ENCODE data around the gene CCDC93.
"Not testable (repeated sequence)": the region's sequence is repeated elsewhere in the genome, so short reads cannot be mapped to it uniquely, and the experiment has no call there.

Gene CCDC93

DNA sequence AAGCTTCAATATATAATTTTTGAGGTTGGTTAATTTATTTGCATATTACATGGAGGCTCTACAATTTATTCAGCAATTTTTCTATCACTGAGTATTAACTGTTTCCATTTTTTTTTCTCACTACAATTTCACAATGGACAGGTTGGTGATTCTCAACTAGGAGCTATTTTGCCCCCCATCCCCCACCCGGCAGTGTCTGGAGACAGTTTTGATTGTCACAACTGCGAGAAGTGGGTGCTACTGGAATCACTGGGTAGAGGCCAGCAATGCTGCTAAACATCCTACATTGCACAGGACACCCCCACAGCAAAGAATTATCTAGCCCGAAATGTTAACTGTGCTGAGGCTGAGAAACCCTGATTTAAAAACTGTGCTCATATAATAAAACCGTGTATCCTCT lies 82.6 kb downstream of the CCDC93 start:
- H3K27me3 ChIP-seq (ENCODE audit: control insufficient read depth, insufficient read depth, low read length) = no peaks in the 10 kb centered on the region
- peaks cover 23% of the 10 kb centered on the region for H3K36me3 ChIP-seq (ENCODE audit: control insufficient read depth, insufficient read depth, low read length)
- H3K4me3 ChIP-seq (ENCODE audit: low read depth, low read length) = no peak overlapping the region
- H3K4me1 ChIP-seq (ENCODE audit: control insufficient read depth, insufficient read depth, low read length) = no peaks in the 10 kb centered on the region
- H3K9ac ChIP-seq (ENCODE audit: low read depth, low read length) = no peak overlapping the region
- H3K9me3 ChIP-seq (ENCODE audit: control insufficient read depth, insufficient read depth, low read length) = no peaks in the 10 kb centered on the region

DNA sequence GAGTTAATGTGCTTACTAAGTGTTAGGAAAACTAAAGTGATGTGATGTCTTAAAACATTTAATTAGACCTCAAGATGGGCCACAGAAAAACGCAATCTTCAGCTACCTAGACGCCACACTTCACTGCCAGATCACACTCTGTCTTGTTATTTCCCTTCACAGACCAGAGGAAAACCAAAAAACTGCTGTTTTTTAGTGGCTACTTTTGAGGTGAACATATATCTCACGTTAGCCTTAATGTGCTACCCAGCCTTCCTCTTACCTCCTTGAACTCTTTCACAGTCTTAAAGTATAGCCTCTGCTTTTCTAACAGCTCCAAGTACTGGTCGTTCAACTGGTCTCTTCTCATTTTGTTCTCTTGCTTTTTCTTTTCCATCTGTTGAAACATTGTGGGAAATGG lies 83.1 kb downstream of the CCDC93 start:
- no peaks in the 10 kb centered on the region for H3K27me3 ChIP-seq (ENCODE audit: control insufficient read depth, insufficient read depth, low read length)
- no peak overlapping the region for H3K4me3 ChIP-seq (ENCODE audit: low read depth, low read length)
- H3K4me1 ChIP-seq (ENCODE audit: control insufficient read depth, insufficient read depth, low read length) = no peaks in the 10 kb centered on the region
- no peaks in the 10 kb centered on the region for H3K9me3 ChIP-seq (ENCODE audit: control insufficient read depth, insufficient read depth, low read length)
- no peak overlapping the region for H3K9ac ChIP-seq (ENCODE audit: low read depth, low read length)
- peaks cover 21% of the 10 kb centered on the region for H3K36me3 ChIP-seq (ENCODE audit: control insufficient read depth, insufficient read depth, low read length)

DNA sequence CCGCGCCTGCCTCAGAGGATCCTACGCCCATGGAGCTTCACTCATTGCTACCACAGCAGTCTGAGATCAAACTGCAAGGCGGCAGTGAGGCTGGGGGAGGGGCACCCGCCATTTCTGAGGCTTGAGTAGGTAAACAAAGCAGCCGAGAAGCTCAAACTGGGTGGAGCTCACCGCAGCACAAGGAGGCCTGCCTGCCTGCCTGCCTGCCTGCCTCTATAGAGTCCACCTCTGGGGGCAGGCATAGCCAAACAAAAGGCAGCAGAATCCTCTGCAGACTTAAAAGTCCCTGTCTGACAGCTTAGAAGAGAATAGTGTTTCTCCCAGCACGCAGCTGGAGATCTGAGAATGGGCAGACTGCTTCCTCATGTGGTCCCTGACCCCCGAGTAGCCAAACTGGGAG lies 90.4 kb downstream of the CCDC93 start:
- H3K4me3 ChIP-seq (ENCODE audit: low read depth, low read length); H3K27me3 ChIP-seq (ENCODE audit: control insufficient read depth, insufficient read depth, low read length); H3K4me1 ChIP-seq (ENCODE audit: control insufficient read depth, insufficient read depth, low read length); H3K9me3 ChIP-seq (ENCODE audit: control insufficient read depth, insufficient read depth, low read length); H3K9ac ChIP-seq (ENCODE audit: low read depth, low read length): not testable (repeated sequence)
- peaks cover 17% of the 10 kb centered on the region for H3K36me3 ChIP-seq (ENCODE audit: control insufficient read depth, insufficient read depth, low read length)

DNA sequence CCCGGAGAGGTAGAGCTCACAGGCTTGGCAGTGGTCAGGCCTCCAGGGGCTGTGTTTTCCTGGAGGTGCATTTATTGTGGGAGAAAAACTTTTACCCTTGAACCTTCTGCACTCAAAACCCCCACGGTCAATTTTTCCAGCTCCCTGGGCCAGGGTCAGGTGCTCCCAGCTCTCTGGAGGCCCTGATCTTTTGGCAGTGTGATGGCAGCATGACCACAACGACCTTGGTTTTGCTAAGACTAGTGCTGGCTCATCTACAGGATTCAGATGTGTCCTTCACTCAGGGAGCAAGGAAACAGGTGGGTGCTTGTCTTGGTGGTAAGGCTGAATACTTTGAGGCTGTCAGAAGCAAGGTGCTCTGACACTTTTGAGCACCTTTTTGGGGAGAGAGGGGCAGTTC lies 92.3 kb downstream of the CCDC93 start:
- Histone ChIP-seq H3K4me1 (ENCODE audit: control insufficient read depth, insufficient read depth, low read length) (no peaks in the 10 kb centered on the region), H3K4me3 (ENCODE audit: low read depth, low read length) (no peak overlapping the region), H3K27me3 (ENCODE audit: control insufficient read depth, insufficient read depth, low read length) (no peaks in the 10 kb centered on the region), H3K9ac (ENCODE audit: low read depth, low read length) (no peak overlapping the region), H3K36me3 (ENCODE audit: control insufficient read depth, insufficient read depth, low read length) (peaks cover 17% of the 10 kb centered on the region), H3K9me3 (ENCODE audit: control insufficient read depth, insufficient read depth, low read length) (peaks cover 6% of the 10 kb centered on the region)

DNA sequence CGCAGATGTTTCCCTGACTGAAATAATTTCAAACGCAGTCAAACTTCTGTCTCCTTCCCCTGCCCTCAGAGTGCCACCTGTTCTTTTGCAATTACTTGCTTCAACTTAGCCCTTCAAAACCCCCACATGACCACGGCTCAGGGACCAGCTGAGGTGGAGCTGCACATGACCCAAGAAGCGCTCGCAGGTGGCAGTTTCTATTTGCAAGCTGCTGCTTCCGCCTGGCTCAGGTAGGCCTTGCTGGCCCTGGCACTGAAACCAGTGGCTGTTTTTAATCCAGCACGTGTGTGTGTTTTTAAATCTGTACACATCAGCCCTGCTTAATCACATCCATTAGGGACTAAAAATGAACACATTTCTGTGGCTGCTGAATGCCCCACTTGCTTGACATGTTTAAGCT lies 95.3 kb downstream of the CCDC93 start:
- H3K9ac ChIP-seq (ENCODE audit: low read depth, low read length) = no peak overlapping the region
- H3K27me3 ChIP-seq (ENCODE audit: control insufficient read depth, insufficient read depth, low read length) = no peaks in the 10 kb centered on the region
- H3K9me3 ChIP-seq (ENCODE audit: control insufficient read depth, insufficient read depth, low read length) = peaks cover 6% of the 10 kb centered on the region
- peaks cover 17% of the 10 kb centered on the region for H3K36me3 ChIP-seq (ENCODE audit: control insufficient read depth, insufficient read depth, low read length)
- H3K4me1 ChIP-seq (ENCODE audit: control insufficient read depth, insufficient read depth, low read length) = no peaks in the 10 kb centered on the region
- no peak overlapping the region for H3K4me3 ChIP-seq (ENCODE audit: low read depth, low read length)

DNA sequence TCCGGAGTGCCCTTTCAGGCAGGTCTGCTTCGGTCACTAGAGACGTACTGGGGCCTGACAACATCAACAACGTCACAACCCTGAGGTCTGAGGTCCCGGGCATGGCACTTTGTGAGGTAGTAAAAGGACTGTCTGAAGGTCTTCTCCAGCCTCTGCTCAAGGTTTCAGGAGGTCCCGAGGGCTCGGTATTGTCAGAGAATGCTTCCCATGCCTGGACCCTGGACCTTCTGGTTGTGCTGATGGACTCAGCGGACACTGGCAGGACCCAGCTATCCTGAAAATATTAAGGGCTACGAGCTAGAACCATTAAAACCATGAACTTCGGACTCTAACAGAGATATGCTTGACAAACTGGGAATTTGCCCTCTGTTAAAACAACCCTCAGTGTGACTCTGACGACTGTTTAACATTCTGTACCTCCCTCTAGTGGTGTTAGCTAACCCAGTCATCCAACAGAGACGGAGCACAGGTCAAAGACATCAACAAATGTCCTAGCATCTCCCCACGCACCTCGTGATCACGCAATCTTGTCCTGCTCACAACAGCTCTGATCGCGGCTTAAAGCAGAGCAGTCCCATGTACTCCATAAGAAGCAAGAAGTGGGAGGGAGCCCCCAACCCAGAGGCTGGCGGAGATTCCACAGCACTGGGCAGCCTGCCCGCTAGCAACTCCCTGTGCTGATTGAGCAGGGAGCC lies 96.5 kb downstream of the CCDC93 start:
- H3K4me1 ChIP-seq (ENCODE audit: control insufficient read depth, insufficient read depth, low read length) = no peaks in the 10 kb centered on the region
- no peak overlapping the region for H3K9ac ChIP-seq (ENCODE audit: low read depth, low read length)
- H3K27me3 ChIP-seq (ENCODE audit: control insufficient read depth, insufficient read depth, low read length) = no peaks in the 10 kb centered on the region
- no peaks in the 10 kb centered on the region for H3K9me3 ChIP-seq (ENCODE audit: control insufficient read depth, insufficient read depth, low read length)
- H3K36me3 ChIP-seq (ENCODE audit: control insufficient read depth, insufficient read depth, low read length) = peaks cover 11% of the 10 kb centered on the region
- H3K4me3 ChIP-seq (ENCODE audit: low read depth, low read length) = no peak overlapping the region

DNA sequence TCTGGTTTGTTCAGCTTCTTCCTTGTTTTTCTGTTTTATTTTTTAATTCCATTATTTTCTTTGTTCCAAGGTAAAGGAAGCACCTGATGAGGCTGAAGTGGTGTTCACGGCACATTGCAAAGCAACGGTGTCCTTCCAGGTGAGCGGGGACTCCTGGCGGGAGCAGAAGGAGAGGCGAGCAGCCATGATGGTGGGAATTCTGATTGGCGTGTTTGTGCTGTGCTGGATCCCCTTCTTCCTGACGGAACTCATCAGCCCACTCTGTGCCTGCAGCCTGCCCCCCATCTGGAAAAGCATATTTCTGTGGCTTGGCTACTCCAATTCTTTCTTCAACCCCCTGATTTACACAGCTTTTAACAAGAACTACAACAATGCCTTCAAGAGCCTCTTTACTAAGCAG lies 110.9 kb downstream of the CCDC93 start:
- H3K9me3 ChIP-seq (ENCODE audit: control insufficient read depth, insufficient read depth, low read length) = no peaks in the 10 kb centered on the region
- H3K9ac ChIP-seq (ENCODE audit: low read depth, low read length) = no peak overlapping the region
- no peaks in the 10 kb centered on the region for H3K27me3 ChIP-seq (ENCODE audit: control insufficient read depth, insufficient read depth, low read length)
- no peak overlapping the region for H3K4me3 ChIP-seq (ENCODE audit: low read depth, low read length)
- H3K36me3 ChIP-seq (ENCODE audit: control insufficient read depth, insufficient read depth, low read length) = no peaks in the 10 kb centered on the region
- H3K4me1 ChIP-seq (ENCODE audit: control insufficient read depth, insufficient read depth, low read length) = no peaks in the 10 kb centered on the region

DNA sequence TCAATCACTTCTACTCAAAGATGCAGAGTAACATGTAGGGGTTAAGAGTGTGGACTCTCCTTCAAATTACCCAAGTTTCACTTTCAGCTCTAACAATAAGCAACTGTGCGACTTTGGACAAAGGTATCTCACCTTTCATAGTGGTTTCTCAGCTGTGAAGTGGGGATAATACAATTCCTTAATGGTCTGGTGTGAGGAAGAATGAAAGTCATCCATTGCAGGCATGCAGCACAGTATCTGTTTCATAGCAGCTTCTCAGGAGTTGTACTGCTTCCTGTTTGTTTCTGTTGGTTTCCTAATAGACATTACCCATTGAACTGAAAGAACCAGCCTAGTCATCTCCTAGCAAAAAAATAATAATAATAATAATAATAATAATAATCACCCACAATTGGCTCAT lies 125.0 kb downstream of the CCDC93 start:
- no peaks in the 10 kb centered on the region for H3K36me3 ChIP-seq (ENCODE audit: control insufficient read depth, insufficient read depth, low read length)
- no peaks in the 10 kb centered on the region for H3K27me3 ChIP-seq (ENCODE audit: control insufficient read depth, insufficient read depth, low read length)
- no peaks in the 10 kb centered on the region for H3K9me3 ChIP-seq (ENCODE audit: control insufficient read depth, insufficient read depth, low read length)

DNA sequence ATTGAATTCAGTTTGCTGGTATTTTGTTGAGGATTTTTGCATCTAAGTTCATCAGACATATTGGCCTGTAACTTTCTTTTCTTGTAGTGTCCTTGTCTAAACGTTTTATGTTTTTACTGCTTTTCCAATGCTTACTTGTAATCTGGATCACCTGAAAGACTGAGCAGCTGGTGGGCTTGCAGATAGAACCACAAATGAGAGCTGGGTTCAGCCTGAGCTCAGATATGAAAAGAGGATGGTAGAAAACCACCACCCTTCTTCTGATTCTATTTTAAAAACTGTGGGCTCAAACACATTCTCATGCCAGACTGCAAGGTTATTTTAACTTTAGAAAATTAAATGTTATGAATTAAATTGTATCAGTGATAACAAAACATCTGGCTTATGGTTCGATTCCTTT lies 128.6 kb downstream of the CCDC93 start:
- no peaks in the 10 kb centered on the region for H3K9me3 ChIP-seq (ENCODE audit: control insufficient read depth, insufficient read depth, low read length)

More for the DNA sequence above, 125.0 kb downstream of the CCDC93 start:
- Histone ChIP-seq H3K9ac (ENCODE audit: low read depth, low read length) (no peak overlapping the region), H3K4me3 (ENCODE audit: low read depth, low read length) (no peak overlapping the region), H3K4me1 (ENCODE audit: control insufficient read depth, insufficient read depth, low read length) (no peaks in the 10 kb centered on the region)

DNA sequence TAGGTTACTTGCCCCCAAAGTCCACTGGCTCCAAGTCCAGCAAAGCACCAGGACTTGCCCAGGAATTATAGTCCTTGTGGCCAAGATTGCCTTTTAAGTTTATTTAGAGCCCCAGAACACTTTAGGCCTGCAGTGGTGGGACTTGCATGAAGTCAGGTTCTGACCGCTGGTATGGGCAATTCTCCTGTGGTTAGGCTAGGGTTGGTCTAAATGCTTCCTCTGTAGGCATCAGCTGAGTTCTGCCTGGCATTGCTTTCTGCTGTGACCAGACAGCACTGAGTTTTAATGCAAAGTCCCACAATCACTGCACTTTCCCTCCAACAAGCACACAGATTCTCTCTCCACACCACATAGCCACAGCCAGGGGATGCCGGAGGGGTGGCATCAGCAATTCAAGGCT lies 134.9 kb downstream of the CCDC93 start:
- Histone ChIP-seq H3K27me3 (ENCODE audit: control insufficient read depth, insufficient read depth, low read length) (no peaks in the 10 kb centered on the region), H3K4me1 (ENCODE audit: control insufficient read depth, insufficient read depth, low read length) (no peaks in the 10 kb centered on the region), H3K36me3 (ENCODE audit: control insufficient read depth, insufficient read depth, low read length) (no peaks in the 10 kb centered on the region), H3K4me3 (ENCODE audit: low read depth, low read length) (no peak overlapping the region), H3K9me3 (ENCODE audit: control insufficient read depth, insufficient read depth, low read length) (no peaks in the 10 kb centered on the region), H3K9ac (ENCODE audit: low read depth, low read length) (no peak overlapping the region)

More for the DNA sequence above, 128.6 kb downstream of the CCDC93 start:
- Histone ChIP-seq H3K9ac (ENCODE audit: low read depth, low read length) (no peak overlapping the region), H3K4me1 (ENCODE audit: control insufficient read depth, insufficient read depth, low read length) (no peaks in the 10 kb centered on the region), H3K36me3 (ENCODE audit: control insufficient read depth, insufficient read depth, low read length) (no peaks in the 10 kb centered on the region), H3K27me3 (ENCODE audit: control insufficient read depth, insufficient read depth, low read length) (no peaks in the 10 kb centered on the region), H3K4me3 (ENCODE audit: low read depth, low read length) (no peak overlapping the region)

DNA sequence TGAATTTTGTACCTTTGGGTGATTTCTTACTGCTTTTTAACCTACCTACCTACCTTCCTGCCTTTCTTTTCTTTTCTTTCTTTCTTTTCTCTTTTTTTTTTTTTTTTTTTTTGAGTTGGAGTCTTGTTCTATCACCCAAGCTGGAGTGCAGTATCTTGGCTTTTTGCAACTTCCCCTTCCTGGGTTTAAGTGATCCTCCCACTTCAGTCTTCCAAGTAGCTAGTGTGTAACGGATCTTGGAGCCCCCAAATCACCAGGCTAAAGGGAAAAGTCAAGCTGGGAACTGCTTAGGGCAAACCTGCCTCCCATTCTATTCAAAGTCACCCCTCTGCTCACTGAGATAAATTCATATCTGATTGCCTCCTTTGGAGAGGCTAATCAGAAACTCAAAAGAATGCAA lies 138.1 kb downstream of the CCDC93 start:
- Histone ChIP-seq H3K9ac (ENCODE audit: low read depth, low read length) (no peak overlapping the region), H3K36me3 (ENCODE audit: control insufficient read depth, insufficient read depth, low read length) (no peaks in the 10 kb centered on the region), H3K27me3 (ENCODE audit: control insufficient read depth, insufficient read depth, low read length) (no peaks in the 10 kb centered on the region), H3K4me3 (ENCODE audit: low read depth, low read length) (no peak overlapping the region), H3K4me1 (ENCODE audit: control insufficient read depth, insufficient read depth, low read length) (no peaks in the 10 kb centered on the region), H3K9me3 (ENCODE audit: control insufficient read depth, insufficient read depth, low read length) (no peaks in the 10 kb centered on the region)

Data from iPS-15b (cell line).